ENCODE measurements around the gene VAMP1.

Gene VAMP1

DNA sequence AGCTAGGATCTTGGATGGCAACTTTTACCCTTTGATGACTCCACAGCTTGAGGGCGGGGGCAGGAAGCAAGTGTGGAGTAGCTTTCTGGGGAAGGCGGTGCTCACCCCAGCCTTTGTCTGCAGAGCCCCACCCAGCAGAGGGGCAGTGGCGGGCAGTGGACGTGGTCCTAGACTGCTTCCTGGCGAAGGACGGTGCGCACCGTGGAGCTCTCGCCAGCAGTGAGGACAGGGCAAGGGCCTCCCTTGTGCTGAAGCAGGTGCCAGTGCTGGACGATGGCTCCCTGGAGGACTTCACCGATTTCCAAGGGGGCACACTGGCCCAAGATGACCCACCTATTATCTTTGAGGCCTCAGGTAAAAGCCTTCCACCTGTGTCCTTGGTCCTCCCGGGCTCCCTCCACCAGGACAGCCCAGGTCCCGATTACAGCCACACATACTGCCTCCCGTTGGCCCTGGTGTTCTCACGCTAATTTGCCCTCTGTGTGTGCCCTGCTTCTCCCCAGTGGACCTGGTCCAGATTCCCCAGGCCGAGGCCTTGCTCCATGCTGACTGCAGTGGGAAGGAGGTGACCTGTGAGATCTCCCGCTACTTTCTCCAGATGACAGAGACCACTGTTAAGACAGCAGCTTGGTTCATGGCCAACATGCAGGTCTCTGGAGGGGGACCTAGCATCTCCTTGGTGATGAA lies 17.4 kb downstream of the VAMP1 start:
- DNase-seq, result no peak
- no peak overlapping the region for H3K4me3 ChIP-seq (ENCODE audit: low read depth, low read length)
- no peaks in the 10 kb centered on the region for H3K27me3 ChIP-seq (ENCODE audit: insufficient read depth, low read depth, severe bottlenecking)
- H3K36me3 ChIP-seq, result no peaks in the 10 kb centered on the region
- H3K27ac ChIP-seq, result peak overlapping the region; percentile 94
- TF ChIP-seq, protein P1, sequence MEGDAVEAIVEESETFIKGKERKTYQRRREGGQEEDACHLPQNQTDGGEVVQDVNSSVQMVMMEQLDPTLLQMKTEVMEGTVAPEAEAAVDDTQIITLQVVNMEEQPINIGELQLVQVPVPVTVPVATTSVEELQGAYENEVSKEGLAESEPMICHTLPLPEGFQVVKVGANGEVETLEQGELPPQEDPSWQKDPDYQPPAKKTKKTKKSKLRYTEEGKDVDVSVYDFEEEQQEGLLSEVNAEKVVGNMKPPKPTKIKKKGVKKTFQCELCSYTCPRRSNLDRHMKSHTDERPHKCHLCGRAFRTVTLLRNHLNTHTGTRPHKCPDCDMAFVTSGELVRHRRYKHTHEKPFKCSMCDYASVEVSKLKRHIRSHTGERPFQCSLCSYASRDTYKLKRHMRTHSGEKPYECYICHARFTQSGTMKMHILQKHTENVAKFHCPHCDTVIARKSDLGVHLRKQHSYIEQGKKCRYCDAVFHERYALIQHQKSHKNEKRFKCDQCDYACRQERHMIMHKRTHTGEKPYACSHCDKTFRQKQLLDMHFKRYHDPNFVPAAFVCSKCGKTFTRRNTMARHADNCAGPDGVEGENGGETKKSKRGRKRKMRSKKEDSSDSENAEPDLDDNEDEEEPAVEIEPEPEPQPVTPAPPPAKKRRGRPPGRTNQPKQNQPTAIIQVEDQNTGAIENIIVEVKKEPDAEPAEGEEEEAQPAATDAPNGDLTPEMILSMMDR (IDR thresholded peaks at IDR 0.05; ENCODE audit: low read depth, low read length), result no peak
- H3K9me3 ChIP-seq (ENCODE audit: severe bottlenecking), result no peaks in the 10 kb centered on the region

DNA sequence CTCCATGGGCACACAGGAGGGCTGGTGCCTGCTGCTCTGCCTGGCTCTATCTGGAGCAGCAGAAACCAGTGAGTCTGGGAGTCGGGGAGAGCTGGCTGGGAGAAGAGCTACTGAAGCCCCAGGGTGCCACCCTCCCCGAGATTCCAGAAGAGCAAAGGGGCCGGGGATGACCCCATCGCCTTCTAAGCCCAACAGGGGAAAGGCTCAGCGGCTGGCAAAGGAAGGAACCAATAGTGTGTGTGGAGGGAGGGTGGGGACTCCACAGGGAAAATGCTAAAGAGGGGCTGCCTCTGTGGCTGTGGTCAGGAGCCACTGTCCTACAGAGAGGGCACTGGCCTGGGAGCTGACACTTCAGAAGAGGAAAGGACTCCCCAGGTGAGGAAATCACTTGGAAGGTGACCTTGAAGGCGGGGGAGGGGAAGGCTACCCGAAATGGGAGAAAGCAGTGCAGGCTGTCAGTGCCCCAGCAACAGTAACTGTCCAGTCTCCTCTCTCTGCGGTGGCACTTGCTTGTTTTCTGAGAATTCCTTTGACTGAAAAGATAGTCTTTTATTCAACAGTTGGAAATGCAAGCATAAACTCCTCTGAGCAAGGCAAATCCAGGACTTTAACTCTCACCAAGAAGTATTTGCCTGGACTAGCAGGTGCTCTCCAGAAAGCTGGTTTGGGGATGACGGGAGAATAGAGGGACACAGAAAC lies 18.1 kb downstream of the VAMP1 start:
- Histone ChIP-seq H3K9me3 (ENCODE audit: severe bottlenecking) (no peaks in the 10 kb centered on the region), H3K36me3 (peaks cover 2% of the 10 kb centered on the region; the same call in 1 of the 2 replicates), H3K27me3 (ENCODE audit: insufficient read depth, low read depth, severe bottlenecking) (no peaks in the 10 kb centered on the region), H3K4me3 (ENCODE audit: low read depth, low read length) (peak overlapping the region; percentile 65), H3K27ac (peak overlapping the region; percentile 94)
- TF ChIP-seq, protein P1 (IDR thresholded peaks at IDR 0.05; ENCODE audit: low read depth, low read length), result no peak
- peak; percentile 33 for DNase-seq

DNA sequence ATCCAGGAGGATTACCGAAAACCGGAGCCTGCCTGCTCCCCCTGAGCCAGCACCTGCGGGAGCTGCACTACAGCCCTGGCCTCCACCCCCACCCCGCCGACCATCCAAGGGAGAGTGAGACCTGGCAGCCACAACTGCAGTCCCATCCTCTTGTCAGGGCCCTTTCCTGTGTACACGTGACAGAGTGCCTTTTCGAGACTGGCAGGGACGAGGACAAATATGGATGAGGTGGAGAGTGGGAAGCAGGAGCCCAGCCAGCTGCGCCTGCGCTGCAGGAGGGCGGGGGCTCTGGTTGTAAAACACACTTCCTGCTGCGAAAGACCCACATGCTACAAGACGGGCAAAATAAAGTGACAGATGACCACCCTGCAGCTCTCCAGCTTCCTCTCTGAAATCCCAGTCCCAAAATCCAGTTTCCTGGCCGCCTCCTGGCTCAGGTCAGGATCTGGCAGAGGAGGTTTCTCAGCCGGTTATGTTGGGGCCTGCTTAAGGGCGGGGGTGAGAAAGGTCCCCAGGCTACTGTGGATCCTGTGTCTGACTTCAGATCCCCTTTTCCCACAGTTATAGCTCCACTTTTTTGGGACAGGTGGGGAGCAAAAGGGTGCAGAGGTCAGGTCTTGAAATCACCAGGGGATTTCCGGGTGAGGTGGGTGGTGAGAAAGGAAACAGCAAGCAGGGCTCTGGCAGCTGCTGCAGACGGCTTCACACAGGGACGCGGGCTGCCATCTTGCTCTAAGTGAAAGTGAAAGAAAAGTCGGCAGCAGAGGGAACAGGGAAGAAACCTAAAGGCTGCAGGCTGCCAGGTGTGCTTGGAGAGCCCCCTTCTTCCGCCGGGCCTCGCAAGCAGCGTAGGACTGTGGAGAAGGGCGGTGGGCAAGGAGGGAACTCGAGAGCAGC lies 18.9 kb downstream of the VAMP1 start, which contains the start of gene TAPBPL:
Gene TAPBPL, plus strand, starts transcription at position 695 of the 897 bp plus-strand sequence. CDS start 207 bp downstream, outside the sequence.
- TF ChIP-seq, protein P1 (IDR thresholded peaks at IDR 0.05; ENCODE audit: low read depth, low read length), result no peak
- no peaks in the 10 kb centered on the region for H3K27me3 ChIP-seq (ENCODE audit: insufficient read depth, low read depth, severe bottlenecking)
- H3K27ac ChIP-seq, result peak within 1 kb of the TSS; percentile 94
- DNase-seq, result peak; percentile 86
- H3K4me3 ChIP-seq (ENCODE audit: low read depth, low read length), result peak within 1 kb of the TSS; percentile 65
- H3K36me3 ChIP-seq, result peaks cover 2% of the 10 kb centered on the region; the same call in 1 of the 2 replicates
- H3K9me3 ChIP-seq (ENCODE audit: severe bottlenecking), result no peaks in the 10 kb centered on the region

- H3K4me3 ChIP-seq (ENCODE audit: low read depth, low read length), result peak overlapping the region; percentile 65
- DNase-seq, result peak; percentile 68
- TF ChIP-seq, protein P1 (IDR thresholded peaks at IDR 0.05; ENCODE audit: low read depth, low read length), result no peak
Observed at GRCh38 chr12:6450869-6451347, 19.6 kb downstream of the VAMP1 start.

GRCh38 chr12:6450091-6450868 lies 20.2 kb downstream of the VAMP1 start:
- H3K27me3 ChIP-seq (ENCODE audit: insufficient read depth, low read depth, severe bottlenecking), result no peaks in the 10 kb centered on the region
- H3K27ac ChIP-seq, result peak overlapping the region; percentile 94
- DNase-seq, result peak; percentile 85
- TF ChIP-seq, protein P1 (IDR thresholded peaks at IDR 0.05; ENCODE audit: low read depth, low read length), result no peak
- no peaks in the 10 kb centered on the region for H3K9me3 ChIP-seq (ENCODE audit: severe bottlenecking)
- H3K36me3 ChIP-seq, result peaks cover 2% of the 10 kb centered on the region; the same call in 1 of the 2 replicates
- H3K4me3 ChIP-seq (ENCODE audit: low read depth, low read length), result peak overlapping the region; percentile 65

More at GRCh38 chr12:6450869-6451347, 19.6 kb downstream of the VAMP1 start:
- Histone ChIP-seq H3K9me3 (ENCODE audit: severe bottlenecking) (no peaks in the 10 kb centered on the region), H3K36me3 (peaks cover 2% of the 10 kb centered on the region; the same call in 1 of the 2 replicates), H3K27me3 (ENCODE audit: insufficient read depth, low read depth, severe bottlenecking) (no peaks in the 10 kb centered on the region), H3K27ac (peak overlapping the region; percentile 94)

All from WERI-Rb-1 (cell line).